PC-3 (cell line): ENCODE measurements around the gene AKR1B15. TPM values are rescaled to one million over a fixed set of nuclear protein-coding genes. Genes with fewer than 3 reads are reported as not detected.

Source experiments
- ATAC-seq: fragments of 200-7000 bp; cut with Tn5 transposase; 2 replicates; pipeline ENCODE4 v1.9.1; 2020; ENCODE audit warnings: mild to moderate bottlenecking, moderate library complexity
- BruUV-seq: library from RNA; stranded (reverse); fragments of 400-500 nt; replicated peaks from 2 replicates; lab custom pipeline; 2021; lab: Mats Ljungman, UMichigan
- CTCF ChIA-PET: fragments of 300-600 bp; sonication (Branson Sonifier 250); formaldehyde crosslinking; loops from one replicate; lab custom pipeline; 2022; ENCODE audit warnings: antibody characterized with exemption; lab: Charles Lee
- POLR2A ChIA-PET: fragments of 300-600 bp; sonication (Branson Sonifier 250); formaldehyde crosslinking; loops from one replicate; lab custom pipeline; 2022; ENCODE audit warnings: antibody characterized with exemption; ENCODE audit not compliant: unreplicated experiment; lab: Charles Lee
- DNase-seq: peaks from one replicate; pipeline ENCODE4 v3.0.0-alpha.2; 2015
- H2AFZ ChIP-seq: fragments of 300-600 bp; sonication (generic); 2 replicates; pipeline ENCODE4 v1.6.0; 2016; ENCODE audit warnings: antibody characterized with exemption, low read length
- H3F3A ChIP-seq: fragments of 300-600 bp; sonication (generic); one replicate; pipeline ENCODE4 v1.6.0; 2017; ENCODE audit warnings: antibody characterized with exemption, low read length, control low read depth, mild to moderate bottlenecking; ENCODE audit not compliant: unreplicated experiment
- H3K27ac ChIP-seq: fragments of 300-600 bp; sonication (generic); 2 replicates; pipeline ENCODE4 v1.5.1; 2016; ENCODE audit warnings: mild to moderate bottlenecking, low read length
- H3K27me3 ChIP-seq: fragments of 300-600 bp; sonication (generic); 2 replicates; pipeline ENCODE4 v1.6.1; 2016; ENCODE audit warnings: low read length, mixed read lengths
- H3K36me3 ChIP-seq: fragments of 300-600 bp; sonication (generic); 2 replicates; pipeline ENCODE4 v1.6.1; 2016; ENCODE audit warnings: low read depth, mixed run types, low read length, mixed read lengths
- H3K4me1 ChIP-seq: fragments of 300-600 bp; sonication (generic); 2 replicates; pipeline ENCODE4 v1.5.1; 2016; ENCODE audit warnings: low read length; ENCODE audit not compliant: insufficient read depth
- H3K4me2 ChIP-seq: fragments of 300-600 bp; sonication (generic); 2 replicates; pipeline ENCODE4 v1.6.0; 2016; ENCODE audit warnings: low read length
- H3K4me3 ChIP-seq: fragments of 300-600 bp; sonication (generic); 2 replicates; pipeline ENCODE4 v1.5.1; 2016; ENCODE audit warnings: mild to moderate bottlenecking, low read length, mixed read lengths
- H3K79me2 ChIP-seq: fragments of 300-600 bp; sonication (generic); 2 replicates; pipeline ENCODE4 v1.6.1; 2017; ENCODE audit warnings: low read length, mixed read lengths
- H3K9ac ChIP-seq: fragments of 300-600 bp; sonication (generic); 2 replicates; pipeline ENCODE4 v1.6.0; 2016; ENCODE audit warnings: mild to moderate bottlenecking, low read length
- H3K9me2 ChIP-seq: fragments of 300-600 bp; sonication (generic); replicated peaks from 2 replicates; pipeline ENCODE4 v1.6.1; 2016; ENCODE audit warnings: mixed run types, low read length, mixed read lengths
- H3K9me3 ChIP-seq: fragments of 300-600 bp; sonication (generic); 2 replicates; pipeline ENCODE4 v1.6.1; 2016; ENCODE audit warnings: low read length, mixed read lengths
- H4K20me1 ChIP-seq: fragments of 300-600 bp; sonication (generic); 2 replicates; pipeline ENCODE4 v1.6.1; 2016; ENCODE audit warnings: low read length, mixed read lengths
- CTCF ChIP-seq: fragments of 300-600 bp; sonication (generic); conservative IDR thresholded peaks from 2 replicates; pipeline ENCODE4 v1.5.1; 2017; ENCODE audit warnings: antibody characterized with exemption, low read depth, mild to moderate bottlenecking, low read length
- EZH2 ChIP-seq: fragments of 300-600 bp; sonication (generic); IDR thresholded peaks from one replicate; pipeline ENCODE4 v1.6.1; 2017; ENCODE audit warnings: antibody characterized with exemption, mild to moderate bottlenecking, low read length; ENCODE audit not compliant: unreplicated experiment
- EZH2phosphoT487 ChIP-seq: fragments of 300-600 bp; sonication (generic); IDR thresholded peaks from 2 replicates; pipeline ENCODE4 v1.6.1; 2018; ENCODE audit warnings: mild to moderate bottlenecking, antibody characterized with exemption, low read length, borderline replicate concordance
- intact Hi-C: fragments of 100-400 bp; cut with micrococcal nuclease; formaldehyde crosslinking; loops from 2 replicates; pipeline ENCODE4 v1.9.0; 2023
- total RNA-seq: library from RNA; depleted of rRNA; stranded (reverse); fragments of >200 nt; gene quantifications from 2 replicates; pipeline ENCODE4 v1.2.3, GENCODE V29; 2014

Gene AKR1B15
- total RNA-seq, 1 experiment from 2014 or later, result 0.40 TPM

GRCh38 chr7:134618756-134619530 is 70.0 kb downstream of the AKR1B15 start:
- peak overlapping the region; percentile 86 for H3K9ac ChIP-seq
- peak overlapping the region; percentile 98 for H3K27ac ChIP-seq
- H3K4me2 ChIP-seq, result peak overlapping the region; percentile 68
- ChIA-PET POLR2A (interaction anchor here (0.6 to 1.2 kb wide), 5 partner anchors 25 to 629 kb away, joined by 3 to 5 read pairs (median 4); no protein-coding TSS in a partner anchor), CTCF (interaction anchor here (1.5 kb wide), 1 partner anchor 187 kb away, joined by 5 read pairs; no protein-coding TSS in a partner anchor)
- no TSS peak for BruUV-seq
- no peaks in the 10 kb centered on the region for H3K9me2 ChIP-seq
- intact Hi-C loops, result no loop called here
- ATAC-seq (peak; percentile 68), DNase-seq (peak; percentile 73)
- no peak for TF ChIP-seq CTCF
- no peak for TF ChIP-seq EZH2
- no peak for TF ChIP-seq EZH2phosphoT487
- H3K36me3 ChIP-seq, result no peaks in the 10 kb centered on the region
- no peak overlapping the region for H3K4me3 ChIP-seq
- no peaks in the 10 kb centered on the region for H3K27me3 ChIP-seq
- no peak overlapping the region for H2AFZ ChIP-seq
- no peaks in the 10 kb centered on the region for H3K79me2 ChIP-seq
- no peaks in the 10 kb centered on the region for H4K20me1 ChIP-seq
- peaks cover 40% of the 10 kb centered on the region for H3K4me1 ChIP-seq
- peaks cover 4% of the 10 kb centered on the region for H3F3A ChIP-seq
- H3K9me3 ChIP-seq, result no peaks in the 10 kb centered on the region

- CTCF ChIA-PET, result interaction anchor here (0.6 to 1.5 kb wide), 2 partner anchors 187 to 300 kb away, joined by 3 to 5 read pairs; no protein-coding TSS in a partner anchor
- Histone ChIP-seq H3K79me2 (no peaks in the 10 kb centered on the region), H2AFZ (no peak overlapping the region), H3K9ac (peak overlapping the region; percentile 86), H3K4me1 (peaks cover 33% of the 10 kb centered on the region), H3K4me3 (no peak overlapping the region), H3K27me3 (no peaks in the 10 kb centered on the region), H3K4me2 (peak overlapping the region; percentile 68), H3K27ac (peak overlapping the region; percentile 98), H4K20me1 (no peaks in the 10 kb centered on the region), H3K9me3 (no peaks in the 10 kb centered on the region), H3K9me2 (no peaks in the 10 kb centered on the region), H3F3A (no peaks in the 10 kb centered on the region), H3K36me3 (no peaks in the 10 kb centered on the region)
- DNase-seq (peak; percentile 90), ATAC-seq (peak; percentile 76)
- POLR2A ChIA-PET, result interaction anchor here (0.6 to 1.2 kb wide), 3 partner anchors 28 to 660 kb away, joined by 3 to 4 read pairs (median 4); no protein-coding TSS in a partner anchor
- TF ChIP-seq EZH2, result no peak
- no peak for TF ChIP-seq EZH2phosphoT487
- no peak for TF ChIP-seq CTCF
- BruUV-seq, result no TSS peak
- intact Hi-C loops, result no loop called here
Observed at GRCh38 chr7:134619627-134620331, 70.9 kb downstream of the AKR1B15 start.
